Omental fat pad (tissue), 4 donors: ENCODE data around the gene LRAT. TPM values are rescaled to one million over a fixed set of nuclear protein-coding genes. Genes with fewer than 3 reads are reported as not detected.

Experiments used
- ATAC-seq: fragments of 150-250 bp; one replicate; pipeline ENCODE4 v1.9.1; 2016; ENCODE audit warnings: mild to moderate bottlenecking, moderate library complexity; ENCODE audit not compliant: low FRiP score
- DNase-seq: peaks from one replicate; pipeline ENCODE4 v3.0.0-alpha.2; 2019; ENCODE audit warnings: low spot score
- total RNA-seq, 4 donors: library from RNA; depleted of rRNA; stranded (reverse); fragments of >200 nt; gene quantifications; one replicate each; pipeline ENCODE4 v1.1.0, GENCODE V29; 2016
- TF ChIP-seq, protein P1 (sequence below), 3 donors: fragments of 450-650 bp; IDR thresholded peaks; one replicate each; pipeline ENCODE4 v1.5.1; 2016 to 2017; ENCODE audit warnings: antibody characterized with exemption in 3 of 3, mild to moderate bottlenecking in 3 of 3, moderate library complexity in 2 of 3

The LRAT gene
- total RNA-seq, 4 donors from 2014 or later: 1.7 to 2.4 TPM; not detected in 2

DNA sequence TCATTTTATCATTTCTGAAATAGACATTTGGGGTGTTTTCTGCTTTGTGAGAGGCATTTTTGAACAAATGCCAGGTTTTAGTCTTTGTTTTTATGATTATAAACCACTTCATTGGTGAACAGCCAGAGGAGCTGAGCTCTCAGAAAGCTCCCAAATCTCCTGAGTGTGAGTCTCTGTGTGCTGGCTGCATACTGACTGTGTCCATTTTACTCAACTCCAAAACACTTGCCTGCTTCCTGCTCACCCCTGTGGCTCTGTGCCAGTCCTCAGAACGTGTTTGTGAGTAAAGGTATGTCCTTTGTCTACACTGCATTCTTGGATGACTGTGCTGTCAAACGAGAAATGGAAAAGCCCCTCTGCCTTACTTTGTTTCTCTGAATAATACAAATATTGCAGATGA lies 5.4 kb upstream of the LRAT start:
- no peak for DNase-seq
- TF ChIP-seq, protein P1, sequence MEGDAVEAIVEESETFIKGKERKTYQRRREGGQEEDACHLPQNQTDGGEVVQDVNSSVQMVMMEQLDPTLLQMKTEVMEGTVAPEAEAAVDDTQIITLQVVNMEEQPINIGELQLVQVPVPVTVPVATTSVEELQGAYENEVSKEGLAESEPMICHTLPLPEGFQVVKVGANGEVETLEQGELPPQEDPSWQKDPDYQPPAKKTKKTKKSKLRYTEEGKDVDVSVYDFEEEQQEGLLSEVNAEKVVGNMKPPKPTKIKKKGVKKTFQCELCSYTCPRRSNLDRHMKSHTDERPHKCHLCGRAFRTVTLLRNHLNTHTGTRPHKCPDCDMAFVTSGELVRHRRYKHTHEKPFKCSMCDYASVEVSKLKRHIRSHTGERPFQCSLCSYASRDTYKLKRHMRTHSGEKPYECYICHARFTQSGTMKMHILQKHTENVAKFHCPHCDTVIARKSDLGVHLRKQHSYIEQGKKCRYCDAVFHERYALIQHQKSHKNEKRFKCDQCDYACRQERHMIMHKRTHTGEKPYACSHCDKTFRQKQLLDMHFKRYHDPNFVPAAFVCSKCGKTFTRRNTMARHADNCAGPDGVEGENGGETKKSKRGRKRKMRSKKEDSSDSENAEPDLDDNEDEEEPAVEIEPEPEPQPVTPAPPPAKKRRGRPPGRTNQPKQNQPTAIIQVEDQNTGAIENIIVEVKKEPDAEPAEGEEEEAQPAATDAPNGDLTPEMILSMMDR (IDR thresholded peaks at IDR 0.05): no peak
- ATAC-seq: no peak

DNA sequence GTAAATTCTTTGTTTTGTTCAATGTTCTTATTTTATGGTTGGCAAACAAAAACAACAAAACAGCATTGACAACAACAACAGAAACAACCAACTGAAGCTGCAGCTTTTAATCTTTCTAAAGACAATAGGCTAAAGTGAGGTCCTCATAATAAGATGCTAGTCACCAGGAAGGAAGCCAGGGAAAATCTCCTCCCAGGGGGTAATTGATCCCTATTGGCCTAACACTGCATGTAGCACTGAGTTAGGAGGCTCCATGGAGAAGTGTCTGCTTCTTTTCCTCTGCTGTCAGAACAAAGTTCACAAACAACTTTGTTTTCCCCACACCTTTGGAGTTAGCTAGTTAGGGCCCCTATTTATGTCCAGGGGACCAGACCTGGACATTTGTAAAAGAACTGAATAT lies 4.7 kb upstream of the LRAT start:
- DNase-seq (no peak), ATAC-seq (no peak)
- TF ChIP-seq, protein P1 (IDR thresholded peaks at IDR 0.05): no peak

DNA sequence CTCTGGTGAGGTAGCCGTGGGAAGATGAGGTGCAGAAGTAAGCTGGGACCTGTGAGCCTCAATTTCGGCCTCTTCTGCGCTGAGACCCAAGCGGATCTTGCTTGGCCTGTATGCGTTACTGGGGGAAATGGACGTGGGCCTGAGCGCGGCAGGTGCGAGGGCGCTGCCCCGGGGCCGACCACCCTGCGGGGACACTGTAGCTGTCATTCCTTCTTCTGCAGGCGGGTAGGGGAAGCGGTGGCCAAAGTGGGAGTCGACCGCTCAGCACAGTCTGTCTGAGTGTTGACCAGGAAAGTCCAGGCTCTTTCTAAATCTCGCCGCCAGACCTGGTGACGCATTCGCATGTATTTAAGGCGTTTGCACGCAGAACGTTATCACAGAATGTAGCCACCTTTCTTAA lies 3.3 kb upstream of the LRAT start:
- DNase-seq: no peak
- TF ChIP-seq, protein P1 (IDR thresholded peaks at IDR 0.05): no peak
- no peak for ATAC-seq

DNA sequence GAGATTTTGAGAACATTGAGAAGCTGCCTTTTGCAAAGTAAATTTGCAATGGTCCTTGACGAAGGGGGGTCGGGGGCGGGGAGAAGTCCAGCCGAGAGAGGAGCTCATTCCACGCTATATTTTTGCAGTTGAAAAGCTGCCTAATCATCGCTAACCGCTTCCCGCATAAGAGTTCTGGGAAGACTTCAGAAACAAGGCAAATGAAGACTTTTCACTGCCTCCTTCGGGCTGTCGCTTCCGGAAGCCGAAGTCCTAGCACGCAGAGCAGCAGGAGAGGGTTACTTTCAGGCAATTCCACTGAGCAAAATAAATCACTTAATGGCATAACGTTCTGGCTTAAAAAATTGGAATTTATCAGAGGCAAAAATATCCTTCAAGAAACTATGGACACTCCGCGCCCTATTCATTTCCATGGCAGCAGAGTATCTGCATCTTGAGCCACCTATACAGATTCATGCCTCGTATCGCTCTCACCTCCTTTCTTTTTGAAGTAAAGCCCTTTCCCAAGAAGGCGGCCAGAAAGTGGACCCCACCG lies 2.6 kb upstream of the LRAT start:
- TF ChIP-seq, protein P1 (IDR thresholded peaks at IDR 0.05): no peak
- ATAC-seq (no peak), DNase-seq (no peak)

DNA sequence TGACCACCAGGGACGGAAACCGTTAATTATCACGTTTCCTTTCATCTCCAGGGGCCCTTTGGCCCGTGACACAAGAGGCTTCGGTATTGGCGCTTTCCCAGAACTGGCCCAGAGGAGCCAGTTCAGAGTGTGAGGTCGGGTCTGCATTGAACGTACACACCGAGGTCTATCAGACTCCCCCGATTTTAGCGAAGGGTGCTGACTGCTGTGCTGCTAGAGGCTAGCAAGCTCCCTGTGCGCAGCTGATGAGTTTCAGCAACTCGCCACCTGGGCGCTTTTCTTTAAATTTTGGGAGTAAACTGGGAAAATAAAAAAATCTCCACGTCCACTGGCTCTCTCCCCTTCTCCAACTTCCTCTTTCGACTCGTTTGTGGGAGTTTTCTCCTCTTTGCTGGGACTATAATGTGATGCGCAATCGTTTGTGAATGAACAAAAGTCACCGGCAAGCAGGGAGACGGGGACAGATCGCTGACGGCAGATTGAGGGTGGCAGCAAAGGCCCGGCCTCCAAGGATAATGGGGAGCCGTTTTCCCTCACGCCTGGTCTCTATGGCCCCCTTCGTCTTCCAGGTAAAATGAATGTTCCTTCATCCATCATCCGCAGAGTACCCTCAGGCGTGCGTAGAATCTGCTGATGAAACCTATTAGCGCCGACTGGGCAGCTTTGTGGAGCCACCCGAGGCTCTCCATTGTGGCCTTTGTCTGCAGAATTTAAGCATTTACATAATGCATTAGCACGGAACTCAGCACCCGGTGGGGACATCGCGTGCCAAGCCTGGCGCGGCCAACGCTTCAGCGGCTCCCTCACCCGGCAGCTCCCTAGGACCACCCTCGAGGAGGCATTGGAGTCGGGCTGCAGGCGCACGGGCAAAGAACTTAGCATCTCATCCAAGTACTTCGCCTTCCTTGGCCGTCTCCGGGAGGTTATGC lies 1.6 kb upstream of the LRAT start:
- TF ChIP-seq, protein P1 (IDR thresholded peaks at IDR 0.05): no peak
- DNase-seq (no peak), ATAC-seq (no peak)

DNA sequence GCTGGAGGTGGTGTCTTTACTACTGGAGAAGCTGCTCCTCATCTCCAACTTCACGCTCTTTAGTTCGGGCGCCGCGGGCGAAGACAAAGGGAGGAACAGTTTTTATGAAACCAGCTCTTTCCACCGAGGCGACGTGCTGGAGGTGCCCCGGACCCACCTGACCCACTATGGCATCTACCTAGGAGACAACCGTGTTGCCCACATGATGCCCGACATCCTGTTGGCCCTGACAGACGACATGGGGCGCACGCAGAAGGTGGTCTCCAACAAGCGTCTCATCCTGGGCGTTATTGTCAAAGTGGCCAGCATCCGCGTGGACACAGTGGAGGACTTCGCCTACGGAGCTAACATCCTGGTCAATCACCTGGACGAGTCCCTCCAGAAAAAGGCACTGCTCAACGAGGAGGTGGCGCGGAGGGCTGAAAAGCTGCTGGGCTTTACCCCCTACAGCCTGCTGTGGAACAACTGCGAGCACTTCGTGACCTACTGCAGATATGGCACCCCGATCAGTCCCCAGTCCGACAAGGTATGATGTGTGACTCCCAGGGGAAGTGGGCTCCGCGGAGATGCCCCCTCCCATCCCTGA lies 634 bp downstream of the LRAT start:
- TF ChIP-seq, protein P1 (IDR thresholded peaks at IDR 0.05): no peak
- ATAC-seq: peak; percentile 19
- DNase-seq: no peak
